Kidney (tissue), 14 donors: ENCODE data around the gene COPS9. TPM values are rescaled to one million over a fixed set of nuclear protein-coding genes. Genes with fewer than 3 reads are reported as not detected.

ENCODE experiments used
- DNase-seq, 5 donors: peaks; one replicate each; pipeline ENCODE4 v3.0.0-alpha.2; 2013 to 2020
- FAIRE-seq: peaks from 2 replicates; lab custom pipeline; 2012; peaks lifted over from hg19 to GRCh38; lab: Jason Lieb, UNC
- H3K27ac ChIP-seq, 2 donors: one replicate each; pipeline ENCODE4 v1.7.0; 2013; ENCODE audit warnings: low read depth in 2 of 2, low read length in 2 of 2, inconsistent platforms in 1 of 2
- H3K27me3 ChIP-seq: one replicate; pipeline ENCODE4 v1.7.1; 2013; ENCODE audit warnings: low read length, inconsistent platforms; ENCODE audit not compliant: control insufficient read depth, insufficient read depth
- H3K36me3 ChIP-seq, 3 donors: one replicate each; pipeline versions ENCODE4 v1.7.0 to v1.7.1; 2013; ENCODE audit warnings: low read length in 3 of 3, control low read depth in 1 of 3, inconsistent platforms in 1 of 3; ENCODE audit not compliant: insufficient read depth in 3 of 3, control insufficient read depth in 2 of 3
- H3K4me1 ChIP-seq, 3 donors: one replicate each; pipeline versions ENCODE4 v1.7.0 to v1.7.1; 2013; ENCODE audit warnings: low read length in 3 of 3, inconsistent platforms in 1 of 3, low read depth in 1 of 3; ENCODE audit not compliant: control insufficient read depth in 2 of 3, insufficient read depth in 2 of 3
- H3K4me3 ChIP-seq, 3 donors: one replicate each; pipeline versions ENCODE4 v1.7.0 to v1.8.1; 2013; ENCODE audit warnings: low read length in 3 of 3, control low read depth in 1 of 3, inconsistent platforms in 1 of 3
- H3K9ac ChIP-seq, 3 donors: one replicate each; pipeline versions ENCODE4 v1.7.0 to v1.7.1; 2013; ENCODE audit warnings: low read length in 3 of 3, control low read depth in 1 of 3, inconsistent platforms in 1 of 3
- H3K9me3 ChIP-seq, 3 donors: one replicate each; pipeline versions ENCODE4 v1.7.0 to v1.7.1; 2013; ENCODE audit warnings: low read length in 3 of 3, control low read depth in 1 of 3, inconsistent platforms in 1 of 3; ENCODE audit not compliant: control insufficient read depth in 2 of 3, insufficient read depth in 1 of 3
- intact Hi-C: fragments of 100-400 bp; cut with DNase I; formaldehyde crosslinking; loops from one replicate; pipeline ENCODE4 v1.11.1; 2022
- polyA plus RNA-seq: library from polyadenylated mRNA; stranded (reverse); fragments of 350-450 nt; fragmentation: Illumina TruSeq; extraction: RNeasy Lipid Tissue Mini Kit (QIAGEN cat#74804); gene quantifications from one replicate; pipeline ENCODE4 v1.2.3, GENCODE V29; 2014; ENCODE audit warnings: low read depth, low replicate concordance; ENCODE audit not compliant: insufficient read depth
- total RNA-seq: library from RNA; stranded (reverse); fragmentation: NEBNext Ultra II Directional; extraction: Animal tissue kit (Norgen Biotek cat#: 25700); gene quantifications from one replicate; pipeline ENCODE4 v1.2.1, GENCODE V29; 2021
- TF ChIP-seq, protein P1 (sequence below): IDR thresholded peaks from 3 replicates; pipeline ENCODE4 v1.5.1; 2012; ENCODE audit warnings: mild to moderate bottlenecking, moderate library complexity, borderline replicate concordance; ENCODE audit not compliant: insufficient read depth; ENCODE audit errors: extremely low read depth
- donor health status: control.
- donor health status: control.
- donor health status: control.
- donor health status: control.
- donor health status: control.
- donor health status: DM: yes; HTN: yes; CAD: no.
- donor health status: Normal renal cell carcinoma (clear cell type).

Gene COPS9
- total and polyA plus RNA-seq, 2 donors from 2014 or later = 119 to 310 TPM

GRCh38 chr2:240166761-240167587 is 30.9 kb upstream of the COPS9 start:
- no peak for FAIRE-seq
- Histone ChIP-seq H3K9ac (no peak overlapping the region), H3K9me3 (peaks cover 0 to 4% (median 0%) of the 10 kb centered on the region in 3 donors), H3K4me3 (no peak overlapping the region), H3K36me3 (peaks cover 0 to 3% (median 0%) of the 10 kb centered on the region in 3 donors), H3K27me3 (no peaks in the 10 kb centered on the region), H3K4me1 (no peaks in the 10 kb centered on the region), H3K27ac (no peak overlapping the region)
- intact Hi-C loops = no loop called here
- TF ChIP-seq, protein P1, sequence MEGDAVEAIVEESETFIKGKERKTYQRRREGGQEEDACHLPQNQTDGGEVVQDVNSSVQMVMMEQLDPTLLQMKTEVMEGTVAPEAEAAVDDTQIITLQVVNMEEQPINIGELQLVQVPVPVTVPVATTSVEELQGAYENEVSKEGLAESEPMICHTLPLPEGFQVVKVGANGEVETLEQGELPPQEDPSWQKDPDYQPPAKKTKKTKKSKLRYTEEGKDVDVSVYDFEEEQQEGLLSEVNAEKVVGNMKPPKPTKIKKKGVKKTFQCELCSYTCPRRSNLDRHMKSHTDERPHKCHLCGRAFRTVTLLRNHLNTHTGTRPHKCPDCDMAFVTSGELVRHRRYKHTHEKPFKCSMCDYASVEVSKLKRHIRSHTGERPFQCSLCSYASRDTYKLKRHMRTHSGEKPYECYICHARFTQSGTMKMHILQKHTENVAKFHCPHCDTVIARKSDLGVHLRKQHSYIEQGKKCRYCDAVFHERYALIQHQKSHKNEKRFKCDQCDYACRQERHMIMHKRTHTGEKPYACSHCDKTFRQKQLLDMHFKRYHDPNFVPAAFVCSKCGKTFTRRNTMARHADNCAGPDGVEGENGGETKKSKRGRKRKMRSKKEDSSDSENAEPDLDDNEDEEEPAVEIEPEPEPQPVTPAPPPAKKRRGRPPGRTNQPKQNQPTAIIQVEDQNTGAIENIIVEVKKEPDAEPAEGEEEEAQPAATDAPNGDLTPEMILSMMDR = no peak
- peak in 1 of 5 donors; percentile 43 for DNase-seq

DNA sequence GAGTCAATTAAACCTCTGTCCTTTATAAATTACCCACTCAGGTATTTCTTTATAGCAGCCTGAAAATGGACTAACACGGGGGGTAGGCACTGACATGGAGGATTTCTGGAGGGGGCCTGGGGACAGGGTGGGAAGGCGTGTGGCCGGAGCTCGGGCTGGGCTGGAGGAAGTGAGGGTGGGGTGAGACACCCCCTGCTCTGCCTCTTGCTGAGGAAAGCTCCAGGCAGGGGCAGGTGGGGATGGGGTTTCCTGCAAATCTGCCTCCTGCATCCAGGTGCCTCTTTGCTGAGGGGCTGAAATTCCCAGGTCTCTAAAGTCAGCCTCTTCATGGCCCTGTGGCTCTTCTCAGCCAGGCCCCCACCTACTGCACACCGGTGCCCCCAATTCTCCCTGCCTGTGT is 30.1 kb upstream of the COPS9 start:
- Histone ChIP-seq H3K27ac (no peak overlapping the region), H3K9ac (no peak overlapping the region), H3K4me3 (no peak overlapping the region), H3K27me3 (no peaks in the 10 kb centered on the region), H3K9me3 (peaks cover 0 to 4% (median 0%) of the 10 kb centered on the region in 3 donors), H3K36me3 (peaks cover 0 to 3% (median 0%) of the 10 kb centered on the region in 3 donors), H3K4me1 (no peaks in the 10 kb centered on the region)
- FAIRE-seq (no peak), DNase-seq (peak in 1 of 5 donors; percentile 29)
- intact Hi-C loops = no loop called here
- TF ChIP-seq, protein P1 = no peak

DNA sequence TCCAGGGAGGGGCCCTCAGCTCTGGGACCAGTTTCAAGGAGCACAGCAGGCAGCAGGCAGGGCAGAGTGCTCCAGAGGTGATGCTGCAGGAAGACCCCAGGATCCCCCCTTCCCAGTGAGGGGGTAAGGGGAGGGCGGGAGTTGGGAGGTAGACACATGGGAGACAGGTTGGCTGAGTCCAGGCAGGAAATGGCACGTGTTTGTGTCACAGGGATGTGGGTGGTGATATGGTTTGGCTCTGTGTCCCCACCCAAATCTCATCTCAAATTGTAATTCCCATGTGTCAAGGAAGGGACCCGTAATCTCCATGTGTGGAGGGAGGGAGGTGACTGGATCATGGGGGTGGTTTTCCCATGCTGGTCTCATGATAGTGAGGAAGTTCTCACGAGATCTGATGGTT is 29.6 kb upstream of the COPS9 start:
- peaks cover 0 to 3% (median 0%) of the 10 kb centered on the region in 3 donors for H3K36me3 ChIP-seq
- no peak overlapping the region for H3K4me3 ChIP-seq
- FAIRE-seq = no peak
- intact Hi-C loops = no loop called here
- peaks cover 0 to 4% (median 0%) of the 10 kb centered on the region in 3 donors for H3K9me3 ChIP-seq
- no peak overlapping the region for H3K27ac ChIP-seq
- peak in 2 of 5 donors; percentile 15 to 33 for DNase-seq
- no peak overlapping the region for H3K9ac ChIP-seq
- TF ChIP-seq, protein P1 = no peak
- H3K27me3 ChIP-seq = no peaks in the 10 kb centered on the region
- no peaks in the 10 kb centered on the region for H3K4me1 ChIP-seq
